ENCODE data around the gene ATP8B2.
A peak's percentile ranks its signal among the peaks of the same experiment; 100 is the strongest.
"Not testable (repeated sequence)": the region's sequence is repeated elsewhere in the genome, so short reads cannot be mapped to it uniquely, and the experiment has no call there.

Gene ATP8B2

DNA sequence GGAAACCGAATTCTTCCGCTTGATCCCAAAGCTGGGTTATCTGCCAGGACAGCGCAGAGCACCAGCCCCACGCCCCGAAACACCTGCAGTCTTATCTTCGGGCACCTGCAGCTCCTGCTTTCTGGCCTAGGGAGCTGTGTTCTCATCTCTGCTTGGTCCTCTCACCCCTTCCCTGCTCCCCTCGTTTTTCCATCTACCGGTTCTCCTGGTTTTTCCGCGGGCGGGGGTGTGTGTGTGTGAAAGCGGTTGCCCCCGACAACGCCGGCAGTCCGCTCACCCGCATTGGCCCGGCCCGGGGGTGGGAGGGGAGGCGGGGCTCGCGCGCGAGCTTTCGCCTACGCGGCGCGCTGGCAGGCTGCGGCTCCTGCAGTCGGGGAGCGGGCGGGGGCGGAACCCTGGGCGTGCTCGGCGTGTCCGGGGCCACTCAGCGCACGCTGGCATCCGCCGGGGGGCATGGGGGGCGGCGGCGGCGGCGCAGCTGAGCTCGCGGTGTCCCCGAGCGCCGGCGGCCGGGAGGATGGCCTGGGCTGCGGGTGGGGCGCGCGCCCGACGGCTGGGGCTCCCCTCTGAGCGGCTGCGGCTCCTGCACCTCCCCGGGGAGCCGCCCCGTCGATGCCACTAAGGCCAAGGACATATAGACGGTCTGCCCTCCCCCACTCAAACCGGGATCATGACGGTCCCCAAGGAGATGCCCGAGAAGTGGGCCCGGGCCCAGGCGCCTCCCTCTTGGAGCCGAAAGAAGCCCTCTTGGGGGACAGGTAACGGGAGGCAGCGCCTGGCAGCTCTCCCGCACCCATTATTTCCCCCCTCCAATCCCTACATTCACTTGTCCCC lies 3.2 kb downstream of the ATP8B2 start:
- H3K27ac Mint-ChIP-seq = peak overlapping the region; percentile 87 to 90
- H3K27me3 Mint-ChIP-seq = no peaks in the 10 kb centered on the region
- peak overlapping the region; percentile 90 to 92 for H3K4me3 Mint-ChIP-seq
- DNase-seq (peak; percentile 83 to 87 (median 86)), ATAC-seq (replicated peaks) (peak; percentile 76)
- H3K4me1 Mint-ChIP-seq (ENCODE audit: low read depth in 2 of 2) = peaks cover 44 to 49% of the 10 kb centered on the region in 2 donors
- peaks cover 33% of the 10 kb centered on the region for H3K36me3 Mint-ChIP-seq (ENCODE audit: insufficient read depth)
- no peaks in the 10 kb centered on the region for H3K9me3 Mint-ChIP-seq

DNA sequence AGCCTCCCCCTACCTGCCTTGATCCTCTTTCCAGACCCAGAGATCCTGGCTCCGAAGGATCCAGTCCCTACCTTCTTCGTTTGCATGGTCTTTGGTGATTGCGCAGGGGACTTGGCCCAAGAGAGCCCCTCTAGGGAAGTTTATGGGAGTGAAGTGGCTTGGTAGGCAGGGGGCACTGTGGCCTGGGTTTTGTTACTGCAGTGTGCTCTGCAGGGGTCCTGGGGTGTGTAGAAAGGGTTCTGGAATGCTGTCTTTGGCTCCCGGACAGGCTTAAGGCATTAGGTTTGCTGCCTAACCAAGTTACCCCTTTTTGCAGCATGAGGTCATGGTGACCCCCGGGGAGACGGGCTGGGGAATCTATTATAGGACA lies 3.8 kb downstream of the ATP8B2 start:
- H3K4me3 Mint-ChIP-seq = peak overlapping the region; percentile 90 to 92
- no peaks in the 10 kb centered on the region for H3K9me3 Mint-ChIP-seq
- H3K36me3 Mint-ChIP-seq (ENCODE audit: insufficient read depth) = peaks cover 35% of the 10 kb centered on the region
- no peak for DNase-seq
- no peak for ATAC-seq (replicated peaks)
- no peaks in the 10 kb centered on the region for H3K27me3 Mint-ChIP-seq
- H3K27ac Mint-ChIP-seq = peak overlapping the region; percentile 49 to 90
- H3K4me1 Mint-ChIP-seq (ENCODE audit: low read depth in 2 of 2) = peaks cover 44 to 49% of the 10 kb centered on the region in 2 donors

DNA sequence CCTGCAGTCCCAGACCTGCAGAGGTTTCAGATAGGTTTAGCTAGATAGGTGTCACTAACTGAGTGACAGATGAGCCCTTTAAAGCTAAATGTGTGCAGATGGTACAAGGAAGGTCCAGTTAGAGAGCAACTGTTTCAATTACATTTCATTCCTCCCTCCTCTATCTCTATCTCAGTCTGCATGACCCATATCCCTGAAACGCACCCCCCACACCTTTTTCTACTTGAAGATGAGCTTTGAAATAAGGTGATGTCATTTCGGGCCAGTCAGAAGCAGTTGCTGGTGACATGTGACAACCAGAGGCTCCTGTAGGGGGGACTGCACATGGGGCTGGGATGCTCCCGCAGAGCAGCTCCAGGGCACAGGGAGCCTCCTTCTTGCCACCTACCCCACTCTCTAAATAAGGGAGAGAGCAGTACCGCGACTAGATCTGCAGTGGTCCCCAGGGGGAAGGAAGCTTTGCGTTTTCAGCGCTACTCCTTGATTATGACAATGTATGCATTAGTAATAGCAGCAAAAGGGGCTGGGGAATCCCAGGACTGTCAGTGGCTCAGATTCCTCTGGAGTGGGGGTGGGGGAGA lies 4.3 kb downstream of the ATP8B2 start:
- Mint-ChIP-seq H3K27ac (peak overlapping the region; percentile 90 to 94), H3K9me3 (no peaks in the 10 kb centered on the region), H3K4me3 (peak overlapping the region; percentile 90 to 92), H3K4me1 (ENCODE audit: low read depth in 2 of 2) (peaks cover 48 to 50% of the 10 kb centered on the region in 2 donors), H3K27me3 (no peaks in the 10 kb centered on the region), H3K36me3 (ENCODE audit: insufficient read depth) (peaks cover 37% of the 10 kb centered on the region)
- DNase-seq (no peak), ATAC-seq (replicated peaks) (no peak)

DNA sequence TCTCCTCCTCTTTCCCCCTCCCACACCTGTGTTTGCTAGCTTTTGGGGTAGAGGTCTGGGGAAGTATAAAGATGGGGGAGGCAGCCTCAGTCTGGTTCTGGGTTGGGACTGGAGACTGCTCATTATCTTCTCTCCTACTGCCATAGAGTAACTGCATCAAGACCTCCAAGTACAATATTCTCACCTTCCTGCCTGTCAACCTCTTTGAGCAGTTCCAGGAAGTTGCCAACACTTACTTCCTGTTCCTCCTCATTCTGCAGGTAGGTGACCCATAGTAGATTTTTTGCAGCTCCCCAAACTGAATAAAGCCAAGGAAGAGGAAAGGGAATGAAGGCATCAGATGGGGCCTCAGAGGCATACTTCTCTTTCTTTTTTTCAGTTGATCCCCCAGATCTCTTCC lies 5.3 kb downstream of the ATP8B2 start:
- no peak for ATAC-seq (replicated peaks)
- peak overlapping the region; percentile 90 to 94 for H3K27ac Mint-ChIP-seq
- DNase-seq = no peak
- no peaks in the 10 kb centered on the region for H3K27me3 Mint-ChIP-seq
- H3K36me3 Mint-ChIP-seq (ENCODE audit: insufficient read depth) = peaks cover 47% of the 10 kb centered on the region
- H3K9me3 Mint-ChIP-seq = no peaks in the 10 kb centered on the region
- H3K4me1 Mint-ChIP-seq (ENCODE audit: low read depth in 2 of 2) = peaks cover 54 to 55% of the 10 kb centered on the region in 2 donors
- H3K4me3 Mint-ChIP-seq = peak overlapping the region; percentile 90 to 92

DNA sequence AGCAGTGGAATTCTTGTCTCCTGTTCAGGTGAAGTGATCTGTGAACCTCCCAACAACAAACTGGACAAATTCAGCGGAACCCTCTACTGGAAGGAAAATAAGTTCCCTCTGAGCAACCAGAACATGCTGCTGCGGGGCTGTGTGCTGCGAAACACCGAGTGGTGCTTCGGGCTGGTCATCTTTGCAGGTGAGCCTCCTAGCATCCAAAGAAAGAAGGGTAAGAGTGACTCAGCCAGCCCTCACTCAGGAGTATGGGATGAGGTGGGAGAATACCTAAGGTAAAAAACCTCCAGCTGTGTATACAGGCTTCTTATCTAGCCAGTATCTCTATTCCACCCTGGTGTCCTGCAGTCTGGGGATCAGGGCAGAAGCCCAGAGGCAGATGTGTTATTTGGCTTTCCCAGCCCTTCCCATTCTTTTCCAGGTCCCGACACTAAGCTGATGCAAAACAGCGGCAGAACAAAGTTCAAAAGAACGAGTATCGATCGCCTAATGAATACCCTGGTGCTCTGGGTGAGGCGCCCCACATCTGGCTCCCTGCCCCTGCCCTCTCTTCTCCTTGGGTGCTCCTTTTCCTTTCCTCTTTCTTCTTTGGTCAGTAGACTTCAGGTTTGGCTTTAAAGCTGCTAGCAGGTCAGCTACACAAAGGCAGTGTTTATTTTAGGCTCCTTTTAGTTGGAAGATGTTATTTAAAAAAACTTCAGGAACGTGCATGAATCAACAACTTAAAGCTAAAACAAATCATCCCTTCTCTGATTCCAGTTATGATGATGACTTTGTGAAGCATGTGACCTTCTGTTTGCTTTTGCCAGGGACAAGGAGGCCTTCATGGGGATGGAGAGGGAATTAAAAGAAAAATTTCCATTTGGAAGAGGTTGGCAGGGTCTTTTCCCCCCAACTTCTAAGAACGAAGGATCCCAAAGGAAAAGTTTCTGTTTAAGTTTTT lies 9.0 kb downstream of the ATP8B2 start:
- Mint-ChIP-seq H3K36me3 (ENCODE audit: insufficient read depth) (peaks cover 63% of the 10 kb centered on the region), H3K27me3 (no peaks in the 10 kb centered on the region), H3K4me1 (ENCODE audit: low read depth in 2 of 2) (peaks cover 47 to 55% of the 10 kb centered on the region in 2 donors), H3K4me3 (peak overlapping the region; percentile 51 to 65), H3K9me3 (no peaks in the 10 kb centered on the region), H3K27ac (peak overlapping the region; percentile 62 to 83)
- DNase-seq (no peak), ATAC-seq (replicated peaks) (no peak)

DNA sequence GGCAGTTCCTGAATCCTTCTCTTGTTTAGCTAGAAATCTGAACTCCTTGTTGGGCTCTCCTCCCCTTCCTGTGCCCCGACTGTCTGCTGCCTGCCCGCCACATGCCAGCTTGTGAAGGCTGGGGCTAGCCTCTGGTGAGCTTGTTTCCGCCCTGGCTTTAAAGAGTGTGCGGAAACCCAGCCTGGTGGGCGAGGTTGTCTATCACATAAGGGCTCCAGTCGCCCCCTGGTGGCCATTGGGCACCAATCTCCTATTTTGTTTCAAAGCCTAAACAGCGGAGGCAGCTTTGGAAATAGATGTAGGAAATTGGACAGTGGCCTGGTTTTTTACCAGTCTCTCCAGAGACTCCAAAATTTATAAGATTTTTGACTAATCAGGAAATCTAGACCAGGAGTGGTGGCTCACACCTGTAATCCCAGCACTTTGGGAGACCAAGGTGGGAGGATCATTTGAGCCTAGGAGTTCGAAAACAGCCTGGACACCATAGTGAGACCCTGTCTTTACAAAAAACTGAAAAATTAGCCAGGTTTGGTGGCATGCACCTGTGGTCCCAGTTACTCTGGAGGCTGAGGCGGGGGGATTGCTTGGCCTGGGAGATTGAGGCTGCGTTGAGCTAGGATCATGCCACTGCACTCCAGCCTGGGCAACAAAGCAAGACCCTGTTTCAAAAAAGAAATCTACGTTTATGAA lies 9.8 kb downstream of the ATP8B2 start:
- H3K4me1 Mint-ChIP-seq (ENCODE audit: low read depth in 2 of 2) = peaks cover 45 to 55% of the 10 kb centered on the region in 2 donors
- H3K36me3 Mint-ChIP-seq (ENCODE audit: insufficient read depth) = peaks cover 68% of the 10 kb centered on the region
- DNase-seq (peak; percentile 87 to 93 (median 88)), ATAC-seq (replicated peaks) (peak; percentile 98)
- peak overlapping the region; percentile 51 to 65 for H3K4me3 Mint-ChIP-seq
- peak overlapping the region; percentile 62 to 83 for H3K27ac Mint-ChIP-seq
- no peaks in the 10 kb centered on the region for H3K9me3 Mint-ChIP-seq
- H3K27me3 Mint-ChIP-seq = no peaks in the 10 kb centered on the region

DNA sequence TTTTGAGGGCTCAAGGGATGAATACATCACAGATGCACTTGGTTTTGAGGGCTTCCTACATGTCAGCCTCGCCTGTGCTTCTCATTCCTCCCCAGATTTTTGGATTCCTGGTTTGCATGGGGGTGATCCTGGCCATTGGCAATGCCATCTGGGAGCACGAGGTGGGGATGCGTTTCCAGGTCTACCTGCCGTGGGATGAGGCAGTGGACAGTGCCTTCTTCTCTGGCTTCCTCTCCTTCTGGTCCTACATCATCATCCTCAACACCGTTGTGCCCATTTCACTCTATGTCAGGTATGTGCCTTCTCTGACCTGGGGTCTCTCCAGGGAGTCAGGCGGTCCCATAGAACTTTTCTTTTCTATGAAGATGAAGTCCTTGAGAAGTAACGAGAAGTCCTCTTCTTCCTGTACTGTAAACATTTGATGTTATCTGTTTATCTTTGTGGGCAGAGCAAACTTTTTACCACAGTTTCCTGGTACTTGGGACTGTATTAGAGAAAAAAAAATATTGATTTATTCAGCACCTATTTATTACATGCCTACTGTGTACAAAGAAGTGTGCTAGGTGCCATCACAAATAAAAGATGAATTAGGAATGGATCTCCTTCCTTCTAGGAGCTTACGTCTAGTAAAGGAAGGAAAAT lies 12.0 kb downstream of the ATP8B2 start:
- Mint-ChIP-seq H3K4me1 (ENCODE audit: low read depth in 2 of 2) (peaks cover 59 to 67% of the 10 kb centered on the region in 2 donors), H3K36me3 (ENCODE audit: insufficient read depth) (peaks cover 72% of the 10 kb centered on the region)

DNA sequence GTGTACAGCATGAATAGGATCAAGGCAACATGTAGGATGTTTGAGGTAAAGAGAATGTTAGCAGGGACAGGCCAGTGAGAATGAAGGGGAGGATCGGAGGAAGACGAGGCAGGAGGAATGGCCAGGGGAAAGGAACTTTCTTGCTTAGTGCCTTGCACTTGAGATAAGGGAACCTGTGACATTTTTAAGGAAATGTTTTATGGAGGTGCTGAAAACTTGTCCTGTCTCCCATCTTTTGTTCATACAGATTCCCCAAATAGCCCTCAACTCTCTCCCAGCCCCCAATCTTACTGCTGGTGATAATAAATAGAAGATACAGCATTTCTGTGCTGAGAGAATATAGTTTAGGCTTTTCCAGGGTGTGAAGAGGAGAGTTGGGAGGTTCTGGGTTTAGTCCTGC lies 13.6 kb downstream of the ATP8B2 start:
- DNase-seq (no peak), ATAC-seq (replicated peaks) (no peak)
- Mint-ChIP-seq H3K27ac (peak overlapping the region; percentile 93 to 94), H3K4me3 (peak overlapping the region; percentile 74 to 86), H3K9me3 (no peaks in the 10 kb centered on the region), H3K27me3 (no peaks in the 10 kb centered on the region), H3K36me3 (ENCODE audit: insufficient read depth) (peaks cover 72% of the 10 kb centered on the region), H3K4me1 (ENCODE audit: low read depth in 2 of 2) (peaks cover 74 to 82% of the 10 kb centered on the region in 2 donors)

More for the DNA sequence above, 12.0 kb downstream of the ATP8B2 start:
- no peak for DNase-seq
- peak overlapping the region; percentile 71 to 93 for H3K27ac Mint-ChIP-seq
- peak overlapping the region; percentile 70 to 86 for H3K4me3 Mint-ChIP-seq
- no peaks in the 10 kb centered on the region for H3K9me3 Mint-ChIP-seq
- H3K27me3 Mint-ChIP-seq = no peaks in the 10 kb centered on the region
- peak; percentile 46 for ATAC-seq (replicated peaks)

DNA sequence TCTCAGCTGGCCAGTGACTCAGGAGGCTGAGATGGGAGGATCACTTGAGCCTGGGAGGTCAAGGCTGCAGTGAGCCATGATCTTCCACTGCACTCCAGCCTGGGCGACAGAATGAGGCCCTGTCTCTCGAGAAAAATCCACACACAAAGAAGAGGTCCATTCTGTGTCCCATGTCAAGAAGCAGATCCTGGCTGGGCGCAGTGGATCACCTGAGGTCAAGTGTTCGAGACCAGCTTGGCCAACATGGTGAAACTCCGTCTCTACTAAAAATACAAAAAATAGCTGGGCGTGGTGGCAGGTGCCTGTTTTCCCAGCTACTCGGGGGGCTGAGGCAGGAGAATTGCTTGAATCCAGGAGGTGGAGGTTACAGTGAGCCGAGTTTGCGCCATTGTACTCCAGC lies 16.0 kb downstream of the ATP8B2 start:
- DNase-seq; ATAC-seq (replicated peaks); H3K27me3 Mint-ChIP-seq; H3K9me3 Mint-ChIP-seq: not testable (repeated sequence)
- H3K36me3 Mint-ChIP-seq (ENCODE audit: insufficient read depth) = peaks cover 75% of the 10 kb centered on the region
- peak overlapping the region; percentile 83 to 86 for H3K4me3 Mint-ChIP-seq
- H3K4me1 Mint-ChIP-seq (ENCODE audit: low read depth in 2 of 2) = peaks cover 84 to 85% of the 10 kb centered on the region in 2 donors
- H3K27ac Mint-ChIP-seq = peak overlapping the region; percentile 93 to 94

DNA sequence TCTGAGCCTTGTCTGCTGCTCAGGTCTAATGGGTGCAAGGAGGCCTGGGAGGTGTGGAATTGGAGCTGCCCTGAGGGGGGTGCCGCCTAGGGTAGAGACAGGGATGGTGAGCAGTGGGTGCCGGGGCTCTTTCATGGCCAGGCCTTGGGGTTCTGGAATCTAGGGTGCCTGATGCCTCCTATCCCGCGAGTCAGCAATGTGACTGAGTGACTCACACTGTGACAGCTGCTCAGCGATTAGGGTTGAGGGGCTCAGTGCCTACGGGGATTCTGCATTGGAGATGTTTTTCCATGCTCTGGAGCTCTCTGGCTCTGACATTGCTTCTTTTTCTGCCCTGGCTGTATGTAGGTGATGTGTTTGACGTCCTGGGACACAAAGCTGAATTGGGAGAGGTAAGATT lies 16.8 kb downstream of the ATP8B2 start:
- H3K27me3 Mint-ChIP-seq = no peaks in the 10 kb centered on the region
- DNase-seq = no peak
- H3K4me1 Mint-ChIP-seq (ENCODE audit: low read depth in 2 of 2) = peaks cover 85 to 86% of the 10 kb centered on the region in 2 donors
- peak overlapping the region; percentile 83 to 86 for H3K4me3 Mint-ChIP-seq
- no peaks in the 10 kb centered on the region for H3K9me3 Mint-ChIP-seq
- ATAC-seq (replicated peaks) = no peak
- H3K27ac Mint-ChIP-seq = peak overlapping the region; percentile 93 to 94
- H3K36me3 Mint-ChIP-seq (ENCODE audit: insufficient read depth) = peaks cover 82% of the 10 kb centered on the region

DNA sequence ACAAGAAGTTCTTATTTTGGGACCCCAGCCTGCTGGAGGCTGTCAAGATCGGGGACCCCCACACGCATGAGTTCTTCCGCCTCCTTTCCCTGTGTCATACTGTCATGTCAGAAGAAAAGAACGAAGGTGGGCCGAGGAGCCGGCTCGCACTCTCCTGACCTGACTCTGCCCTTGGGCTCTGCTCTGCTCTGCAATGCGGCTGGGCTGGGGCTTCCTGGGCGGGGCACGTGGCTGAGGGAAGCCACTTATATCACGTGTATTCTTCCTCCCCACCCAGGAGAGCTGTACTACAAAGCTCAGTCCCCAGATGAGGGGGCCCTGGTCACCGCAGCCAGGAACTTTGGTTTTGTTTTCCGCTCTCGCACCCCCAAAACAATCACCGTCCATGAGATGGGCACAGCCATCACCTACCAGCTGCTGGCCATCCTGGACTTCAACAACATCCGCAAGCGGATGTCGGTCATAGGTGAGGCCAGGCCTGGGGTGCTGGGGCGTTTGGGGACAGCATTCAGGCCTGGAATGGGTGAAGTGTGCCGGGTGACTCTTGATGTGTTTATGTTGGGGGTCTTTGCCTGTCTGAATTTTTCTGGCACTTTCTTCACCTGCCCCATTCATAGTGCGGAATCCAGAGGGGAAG lies 17.6 kb downstream of the ATP8B2 start:
- Mint-ChIP-seq H3K36me3 (ENCODE audit: insufficient read depth) (peaks cover 83% of the 10 kb centered on the region), H3K27ac (peak overlapping the region; percentile 93 to 94), H3K4me1 (ENCODE audit: low read depth in 2 of 2) (peaks cover 81 to 82% of the 10 kb centered on the region in 2 donors), H3K4me3 (peak overlapping the region; percentile 83 to 86), H3K9me3 (no peaks in the 10 kb centered on the region), H3K27me3 (no peaks in the 10 kb centered on the region)
- ATAC-seq (replicated peaks) (peak; percentile 97), DNase-seq (peak; percentile 73 to 78 (median 76))

Measured in effector memory CD8-positive, alpha-beta T cell (primary cell).